ENCODE results near the gene ZCCHC24. TPM values are rescaled to one million over a fixed set of nuclear protein-coding genes. Genes with fewer than 3 reads are reported as not detected.

The ZCCHC24 gene
- total RNA-seq, 1 experiment from 2014 or later: 3.1 TPM

- H3K27me3 ChIP-seq (replicated peaks; ENCODE audit: control insufficient read depth, insufficient read depth, low read length): no peaks in the 10 kb centered on the region
- intact Hi-C loops (cut with micrococcal nuclease; ENCODE audit: unreplicated experiment): loop anchor here (5.0 kb wide), 1 partner anchor 102 kb away; no protein-coding TSS in a partner anchor
- no peak overlapping the region for H3K4me3 Mint-ChIP-seq (ENCODE audit: unreplicated experiment)
- no peaks in the 10 kb centered on the region for H3K36me3 Mint-ChIP-seq (ENCODE audit: insufficient read depth, unreplicated experiment)
- no peaks in the 10 kb centered on the region for H3K9me3 ChIP-seq
- no peaks in the 10 kb centered on the region for H3K36me3 ChIP-seq (ENCODE audit: control insufficient read depth, insufficient read depth, low read length)
- H3K27ac Mint-ChIP-seq (ENCODE audit: unreplicated experiment): no peak overlapping the region
- H3K4me3 ChIP-seq (ENCODE audit: low read depth, low read length): no peak overlapping the region
- H3K9me3 Mint-ChIP-seq (ENCODE audit: unreplicated experiment): no peaks in the 10 kb centered on the region
- ChIA-PET POLR2A (no interaction called here), CTCF (no interaction called here)
- no peaks in the 10 kb centered on the region for H3K4me1 ChIP-seq
- no peak for TF ChIP-seq CTCF (IDR thresholded peaks at IDR 0.05; ENCODE audit: insufficient read depth in 1 of 2, low read depth in 1 of 2, low read length in 1 of 2, severe bottlenecking in 1 of 2, unreplicated experiment in 1 of 2)
- no TSS peak for BruUV-seq (replicated peaks)
- no peaks in the 10 kb centered on the region for H3K27me3 Mint-ChIP-seq (ENCODE audit: insufficient read depth, unreplicated experiment)
- no peak for DNase-seq
- H3K4me1 Mint-ChIP-seq (ENCODE audit: low read depth, unreplicated experiment): no peaks in the 10 kb centered on the region
Observed at GRCh38 chr10:79384773-79385391, 60.5 kb downstream of the ZCCHC24 start.

GRCh38 chr10:79383974-79384606 lies 61.3 kb downstream of the ZCCHC24 start:
- CTCF ChIA-PET: interaction anchor here (0.8 kb wide), 1 partner anchor 10 kb away, joined by 3 read pairs; no protein-coding TSS in a partner anchor
- no peaks in the 10 kb centered on the region for H3K36me3 ChIP-seq (ENCODE audit: control insufficient read depth, insufficient read depth, low read length)
- Mint-ChIP-seq H3K36me3 (ENCODE audit: insufficient read depth, unreplicated experiment) (no peaks in the 10 kb centered on the region), H3K27ac (ENCODE audit: unreplicated experiment) (no peak overlapping the region), H3K27me3 (ENCODE audit: insufficient read depth, unreplicated experiment) (no peaks in the 10 kb centered on the region), H3K4me1 (ENCODE audit: low read depth, unreplicated experiment) (no peaks in the 10 kb centered on the region), H3K9me3 (ENCODE audit: unreplicated experiment) (no peaks in the 10 kb centered on the region), H3K4me3 (ENCODE audit: unreplicated experiment) (no peak overlapping the region)
- H3K27me3 ChIP-seq (replicated peaks; ENCODE audit: control insufficient read depth, insufficient read depth, low read length): no peaks in the 10 kb centered on the region
- intact Hi-C loops (cut with micrococcal nuclease; ENCODE audit: unreplicated experiment): no loop called here
- no TSS peak for BruUV-seq (replicated peaks)
- H3K4me3 ChIP-seq (ENCODE audit: low read depth, low read length): no peak overlapping the region
- DNase-seq: peak in 1 of 2 experiments; percentile 24
- POLR2A ChIA-PET: no interaction called here
- no peak for TF ChIP-seq CTCF (IDR thresholded peaks at IDR 0.05; ENCODE audit: insufficient read depth in 1 of 2, low read depth in 1 of 2, low read length in 1 of 2, severe bottlenecking in 1 of 2, unreplicated experiment in 1 of 2)
- H3K4me1 ChIP-seq: no peaks in the 10 kb centered on the region
- H3K9me3 ChIP-seq: no peaks in the 10 kb centered on the region

- no peak for TF ChIP-seq CTCF (IDR thresholded peaks at IDR 0.05; ENCODE audit: insufficient read depth in 1 of 2, low read depth in 1 of 2, low read length in 1 of 2, severe bottlenecking in 1 of 2, unreplicated experiment in 1 of 2)
- CTCF ChIA-PET: interaction anchor here (1.1 kb wide), 1 partner anchor 8 kb away, joined by 3 read pairs; no protein-coding TSS in a partner anchor
- no TSS peak for BruUV-seq (replicated peaks)
- Mint-ChIP-seq H3K36me3 (ENCODE audit: insufficient read depth, unreplicated experiment) (no peaks in the 10 kb centered on the region), H3K4me3 (ENCODE audit: unreplicated experiment) (no peak overlapping the region), H3K9me3 (ENCODE audit: unreplicated experiment) (no peaks in the 10 kb centered on the region), H3K27ac (ENCODE audit: unreplicated experiment) (no peak overlapping the region), H3K4me1 (ENCODE audit: low read depth, unreplicated experiment) (no peaks in the 10 kb centered on the region), H3K27me3 (ENCODE audit: insufficient read depth, unreplicated experiment) (no peaks in the 10 kb centered on the region)
- no peak overlapping the region for H3K4me3 ChIP-seq (ENCODE audit: low read depth, low read length)
- POLR2A ChIA-PET: no interaction called here
- H3K36me3 ChIP-seq (ENCODE audit: control insufficient read depth, insufficient read depth, low read length): no peaks in the 10 kb centered on the region
- intact Hi-C loops (cut with micrococcal nuclease; ENCODE audit: unreplicated experiment): no loop called here
- DNase-seq: no peak
- H3K27me3 ChIP-seq (replicated peaks; ENCODE audit: control insufficient read depth, insufficient read depth, low read length): no peaks in the 10 kb centered on the region
- no peaks in the 10 kb centered on the region for H3K9me3 ChIP-seq
- no peaks in the 10 kb centered on the region for H3K4me1 ChIP-seq
Observed at GRCh38 chr10:79382491-79382941, 62.9 kb downstream of the ZCCHC24 start.

Measured in Caco-2 (cell line).